SW 1271 (cell line): Measurements from ENCODE around the gene PTPRN2.
"Not testable (repeated sequence)": the region's sequence is repeated elsewhere in the genome, so short reads cannot be mapped to it uniquely, and the experiment has no call there.

Experiments
- DNase-seq, 2 experiments: peaks; one replicate each; lab custom pipeline; 2025; lab: John Stamatoyannopoulos, UW

PTPRN2 gene

DNA sequence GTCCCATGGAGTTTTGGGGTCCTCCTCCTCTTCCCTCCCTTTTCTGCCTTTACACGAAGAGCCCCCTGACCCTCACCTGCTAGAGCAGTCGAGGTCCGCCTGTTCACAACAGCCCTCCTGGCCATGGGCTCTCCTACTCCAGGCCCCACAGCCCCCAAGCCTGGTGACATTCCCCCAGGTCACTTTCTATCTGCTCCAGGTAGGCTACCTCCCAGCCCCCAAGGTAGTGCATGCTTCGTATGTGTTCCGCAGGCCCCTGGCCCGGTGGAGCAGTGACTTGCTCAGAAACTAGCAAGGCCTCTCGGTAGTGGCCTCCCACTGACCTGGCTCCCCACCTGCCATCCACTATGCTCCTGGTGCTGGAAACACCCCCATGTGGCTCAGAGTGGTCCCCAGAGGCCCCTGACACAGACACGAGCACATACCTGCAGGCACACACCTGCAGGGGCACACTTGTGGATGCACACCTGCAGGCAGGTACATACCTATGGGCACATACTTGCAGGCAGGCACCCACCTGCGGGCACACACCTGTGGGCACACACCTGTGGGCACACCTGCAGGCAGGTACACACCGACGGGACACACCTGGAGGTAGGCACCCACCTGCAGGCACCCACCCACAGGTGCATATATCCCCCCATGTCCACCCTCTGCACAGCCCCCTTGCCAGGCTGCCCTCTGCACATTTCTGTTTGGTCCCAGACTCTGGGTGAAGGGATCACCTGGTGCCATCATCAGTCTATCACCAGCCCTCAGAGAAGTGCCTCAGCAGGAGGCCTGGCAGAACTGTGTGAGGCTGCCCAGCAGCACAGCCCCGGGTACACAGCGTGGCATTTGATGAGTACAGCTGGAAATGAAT, 322.5 kb downstream of the PTPRN2 start:
- no peak for DNase-seq

DNA sequence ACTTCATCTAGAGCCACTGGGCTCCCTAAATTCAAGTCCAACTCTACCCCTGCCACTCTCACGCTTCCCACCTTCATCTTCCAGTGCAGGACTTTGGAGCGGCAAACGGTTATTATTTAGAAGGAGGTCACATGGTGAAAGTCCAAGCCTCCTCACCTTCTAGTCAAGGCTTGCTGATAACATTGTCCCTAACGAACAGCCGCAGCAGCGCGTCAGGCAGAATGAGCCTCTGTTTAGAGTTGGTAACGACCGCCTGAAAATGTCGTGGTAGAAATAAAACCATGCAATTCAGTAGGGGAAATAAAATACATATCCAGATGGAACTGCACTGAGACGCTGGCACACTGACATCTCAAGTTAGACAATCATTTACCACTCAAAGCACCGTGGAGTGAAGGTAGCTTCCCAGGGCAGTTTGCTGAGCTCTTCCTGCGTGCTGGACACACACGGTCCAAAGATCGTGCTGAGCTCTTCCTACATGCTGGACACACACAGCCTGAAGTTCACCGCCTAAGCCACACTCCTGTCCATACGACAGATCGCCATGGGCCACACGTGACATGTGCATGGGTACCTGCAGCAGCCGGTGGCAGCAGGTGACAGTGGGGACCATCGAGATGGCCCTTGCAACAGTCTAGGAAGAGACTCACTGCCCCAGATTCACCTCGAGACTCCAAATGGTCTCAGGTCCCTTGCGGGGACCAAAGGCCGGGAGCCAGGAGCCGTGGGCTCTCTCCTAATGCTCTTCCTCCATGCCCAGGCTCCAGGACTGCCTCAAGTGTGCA, 323.5 kb downstream of the PTPRN2 start:
- no peak for DNase-seq

DNA sequence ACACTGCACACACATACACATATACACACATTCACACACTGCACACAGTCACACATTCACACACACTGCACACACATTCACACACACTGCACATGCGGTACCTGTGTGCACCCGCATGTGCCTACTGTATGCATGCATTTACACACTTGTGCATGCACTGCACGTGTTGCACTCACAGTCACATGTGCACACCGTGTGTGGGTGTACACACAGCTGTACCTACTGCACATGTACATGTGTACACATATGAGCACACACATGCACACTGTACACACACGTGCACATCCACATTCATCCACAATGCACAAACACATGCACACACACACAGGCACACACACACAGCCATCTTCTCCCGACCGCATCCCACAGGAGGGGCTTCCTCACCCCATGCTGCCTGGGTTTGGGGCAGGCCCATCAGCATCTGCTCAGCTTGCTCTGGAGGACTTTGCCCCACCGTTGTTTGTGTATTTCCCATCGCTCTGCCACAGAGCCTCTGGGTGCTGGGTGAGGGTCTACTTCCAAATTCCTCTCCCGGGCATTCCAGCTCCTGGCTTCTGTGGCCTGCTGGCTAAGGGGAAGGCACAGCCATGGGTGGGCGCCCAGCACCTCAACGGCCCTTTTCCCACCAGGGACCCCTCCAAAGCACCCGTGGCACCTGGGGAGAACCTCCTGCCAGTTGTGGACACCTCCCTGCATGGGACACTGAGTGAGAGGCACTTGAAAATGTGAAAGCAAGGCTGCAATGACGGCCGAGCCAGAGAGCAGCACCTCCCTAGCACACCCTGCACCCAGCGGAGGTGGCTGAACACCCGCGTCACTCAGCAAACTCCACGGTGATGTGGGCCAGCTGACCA, 324.3 kb downstream of the PTPRN2 start:
- DNase-seq, result no peak

DNA sequence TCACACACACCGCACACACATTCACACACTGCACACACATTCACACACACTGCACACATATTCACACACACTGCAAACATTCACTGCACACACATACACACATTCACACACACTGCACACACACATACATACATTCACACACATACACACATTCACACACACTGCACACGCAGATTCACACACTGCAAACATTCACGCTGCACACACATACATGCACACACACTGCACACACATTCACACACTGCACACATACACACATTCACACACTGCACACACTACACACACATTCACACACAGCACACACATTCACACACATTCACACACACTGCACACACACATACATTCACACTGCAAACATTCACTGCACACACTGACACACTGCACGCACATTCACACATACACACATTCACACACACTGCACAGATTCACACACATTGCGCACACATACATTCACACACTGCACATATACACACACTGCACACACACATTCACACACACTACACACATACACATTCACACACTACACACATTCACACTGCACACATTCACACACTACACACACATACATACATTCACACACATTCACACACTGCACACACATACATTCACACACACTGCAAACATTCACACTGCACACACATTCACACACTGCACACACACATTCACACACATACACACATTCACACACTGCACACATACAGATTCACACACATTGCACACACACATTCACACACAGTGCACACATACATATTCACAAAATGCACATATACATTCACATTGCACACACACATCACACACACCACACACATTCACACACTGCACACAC, 325.1 kb downstream of the PTPRN2 start:
- DNase-seq, result no peak

DNA sequence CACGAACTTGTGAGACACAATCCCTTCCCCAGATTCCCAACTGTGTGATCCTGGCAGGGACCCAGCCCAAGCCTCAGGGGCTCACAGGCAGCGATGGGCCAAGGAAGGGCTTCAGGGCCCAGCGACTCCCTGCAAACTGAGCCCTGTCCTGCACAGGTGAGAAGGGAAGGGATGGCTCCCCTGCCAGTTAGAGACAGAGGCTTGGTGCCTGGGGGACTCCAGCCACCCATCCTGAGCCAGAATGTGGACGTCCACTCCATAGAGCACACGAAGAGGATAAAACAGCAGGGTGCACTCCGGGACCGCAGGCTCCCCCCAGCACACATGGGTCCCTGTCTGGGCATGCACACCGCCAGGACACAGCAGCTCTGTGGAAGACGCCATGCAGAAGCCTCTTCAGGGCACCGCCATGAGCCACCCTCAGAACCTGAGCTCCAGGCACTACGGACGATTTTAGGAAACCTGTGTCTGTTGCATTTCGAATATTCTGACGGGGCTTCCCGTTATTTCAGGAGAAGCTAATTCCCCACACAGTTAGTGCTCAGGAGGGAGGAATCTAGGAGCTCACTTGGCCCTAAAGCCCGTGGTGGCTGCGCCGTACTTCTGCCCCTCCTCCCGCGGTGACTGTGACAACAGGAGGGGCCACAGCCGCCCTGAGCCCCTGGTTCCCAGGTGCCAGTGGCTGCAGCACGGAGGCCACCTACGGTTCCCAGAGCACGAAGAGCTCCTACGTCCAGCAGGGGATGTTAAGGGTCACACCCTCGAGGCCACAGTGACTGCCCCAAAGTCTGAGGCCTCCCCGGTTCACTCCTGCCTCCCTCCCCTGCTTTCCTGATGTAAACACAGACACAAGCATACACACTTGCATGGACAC, 326.0 kb downstream of the PTPRN2 start:
- no peak for DNase-seq

DNA sequence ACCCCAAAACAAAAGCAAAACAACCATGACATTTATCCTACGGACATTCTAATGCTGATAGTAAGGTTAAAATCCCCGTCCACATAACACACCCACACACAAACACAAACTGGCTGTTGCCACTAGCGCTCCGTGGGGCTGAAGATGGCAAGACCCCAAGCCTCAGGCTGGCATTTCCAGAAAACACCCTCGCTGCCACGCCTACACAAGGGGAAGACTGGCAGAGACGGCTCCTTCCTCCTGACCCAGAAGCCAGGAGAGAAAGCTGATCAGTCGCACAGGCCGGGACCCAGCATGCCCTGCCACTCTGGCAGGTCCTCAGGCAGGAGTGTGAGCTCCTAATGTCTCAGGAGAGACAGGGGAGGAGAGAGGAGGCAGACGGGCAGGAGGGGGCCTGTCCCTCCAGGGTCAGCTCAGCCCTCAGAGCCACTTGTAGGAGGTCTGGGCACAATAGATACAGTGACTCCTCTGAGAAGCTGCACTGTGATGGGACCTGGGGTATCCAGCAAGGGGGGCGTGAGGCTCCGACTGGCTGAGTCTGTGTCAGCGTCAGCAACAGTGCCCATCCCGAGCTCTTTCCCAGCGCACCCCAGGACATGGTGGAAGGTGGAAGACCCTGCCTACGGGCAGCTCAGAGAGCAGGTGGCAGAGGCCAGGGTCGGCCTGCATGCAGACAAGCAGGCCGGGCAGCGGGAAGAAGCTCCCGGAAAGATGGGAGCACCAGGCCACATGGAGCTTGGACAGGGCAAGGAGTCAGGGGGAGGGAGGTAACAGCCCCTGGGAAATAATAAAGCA, 326.9 kb downstream of the PTPRN2 start:
- no peak for DNase-seq

DNA sequence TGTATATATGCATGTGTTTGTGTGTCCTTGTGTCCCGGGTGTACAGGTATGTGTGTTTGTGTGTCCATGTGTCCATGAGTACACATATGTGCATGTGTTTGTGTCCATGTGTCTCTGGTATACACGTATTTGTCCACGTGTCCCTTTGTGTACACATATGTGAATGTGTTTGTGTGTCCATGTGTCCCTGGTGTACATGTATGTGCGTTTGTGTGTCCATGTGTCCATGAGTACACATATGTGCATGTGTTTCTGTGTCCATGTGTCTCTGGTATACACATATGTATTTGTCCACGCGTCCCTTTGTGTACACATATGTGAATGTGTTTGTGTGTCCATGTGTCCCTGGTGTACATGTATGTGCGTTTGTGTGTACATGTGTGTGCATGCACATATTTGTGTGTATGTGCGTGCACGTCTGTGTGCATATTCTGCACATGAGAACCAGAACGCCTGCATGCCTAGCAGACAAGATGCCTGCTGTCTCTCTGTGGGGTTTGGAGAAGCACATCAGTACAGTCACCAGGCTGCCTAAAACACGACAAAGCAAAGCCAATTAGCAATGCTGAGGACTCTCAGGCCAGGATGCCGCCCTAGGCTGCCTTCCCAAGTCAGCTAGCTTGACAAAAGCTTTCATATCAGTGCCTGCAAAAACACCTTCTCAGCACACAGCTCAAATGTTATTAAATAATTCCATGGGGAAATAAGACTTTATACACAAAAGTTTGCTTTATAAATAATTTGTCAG, 327.8 kb downstream of the PTPRN2 start:
- DNase-seq, result no peak

DNA sequence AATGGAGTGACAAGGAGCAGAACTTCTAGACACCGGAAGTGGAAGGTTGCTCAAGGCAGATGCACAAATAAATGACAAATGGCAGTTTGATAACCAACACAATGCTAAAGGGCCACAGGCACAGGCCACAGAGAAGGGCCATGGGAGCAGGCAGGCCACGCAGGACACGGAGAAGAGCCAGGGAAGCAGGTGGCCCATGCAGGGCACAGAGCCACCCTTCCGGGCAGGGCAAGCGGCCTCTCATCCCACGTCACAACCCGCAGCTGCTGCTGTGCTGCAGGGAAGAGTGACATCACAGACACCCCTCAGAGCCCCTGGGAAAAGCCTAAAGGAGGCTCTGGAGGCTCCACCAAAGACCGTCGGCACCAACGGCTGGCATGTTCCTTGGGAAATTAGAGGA, 328.5 kb downstream of the PTPRN2 start:
- no peak for DNase-seq

DNA sequence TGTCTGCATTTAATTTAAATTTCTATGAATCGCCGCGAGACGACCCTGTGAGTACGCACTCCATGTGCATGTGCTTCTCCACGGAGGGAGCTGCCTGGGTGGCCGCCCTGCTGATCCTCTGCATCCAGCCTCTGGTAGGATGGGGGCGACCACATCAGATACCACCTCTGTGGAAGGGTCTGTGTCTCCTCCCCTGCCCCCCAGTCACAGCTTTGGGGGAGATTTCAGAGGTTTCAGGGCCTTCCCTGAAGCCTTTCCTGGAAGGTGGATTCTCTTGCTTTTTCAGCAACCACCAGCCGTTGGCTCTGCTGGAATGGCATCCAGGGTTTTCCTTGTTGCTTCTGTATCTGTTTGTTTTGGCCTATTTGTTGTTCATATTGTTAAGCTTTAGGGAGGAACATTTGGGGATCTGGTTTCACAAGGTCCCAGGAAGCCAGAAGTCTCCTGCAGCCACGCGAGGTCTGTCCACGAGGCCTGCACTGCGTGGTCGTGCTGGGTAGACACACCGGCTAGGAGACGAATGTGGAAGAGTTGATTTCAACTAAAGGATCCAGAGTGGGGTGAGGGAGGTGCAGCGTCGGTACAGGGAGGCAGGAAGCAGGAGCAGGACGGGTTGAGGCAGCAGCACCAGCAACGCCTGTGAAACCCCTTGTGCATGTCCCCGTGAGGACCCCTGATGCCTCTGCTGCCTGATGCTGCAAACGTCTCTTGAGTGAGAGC, 329.1 kb downstream of the PTPRN2 start:
- no peak for DNase-seq

DNA sequence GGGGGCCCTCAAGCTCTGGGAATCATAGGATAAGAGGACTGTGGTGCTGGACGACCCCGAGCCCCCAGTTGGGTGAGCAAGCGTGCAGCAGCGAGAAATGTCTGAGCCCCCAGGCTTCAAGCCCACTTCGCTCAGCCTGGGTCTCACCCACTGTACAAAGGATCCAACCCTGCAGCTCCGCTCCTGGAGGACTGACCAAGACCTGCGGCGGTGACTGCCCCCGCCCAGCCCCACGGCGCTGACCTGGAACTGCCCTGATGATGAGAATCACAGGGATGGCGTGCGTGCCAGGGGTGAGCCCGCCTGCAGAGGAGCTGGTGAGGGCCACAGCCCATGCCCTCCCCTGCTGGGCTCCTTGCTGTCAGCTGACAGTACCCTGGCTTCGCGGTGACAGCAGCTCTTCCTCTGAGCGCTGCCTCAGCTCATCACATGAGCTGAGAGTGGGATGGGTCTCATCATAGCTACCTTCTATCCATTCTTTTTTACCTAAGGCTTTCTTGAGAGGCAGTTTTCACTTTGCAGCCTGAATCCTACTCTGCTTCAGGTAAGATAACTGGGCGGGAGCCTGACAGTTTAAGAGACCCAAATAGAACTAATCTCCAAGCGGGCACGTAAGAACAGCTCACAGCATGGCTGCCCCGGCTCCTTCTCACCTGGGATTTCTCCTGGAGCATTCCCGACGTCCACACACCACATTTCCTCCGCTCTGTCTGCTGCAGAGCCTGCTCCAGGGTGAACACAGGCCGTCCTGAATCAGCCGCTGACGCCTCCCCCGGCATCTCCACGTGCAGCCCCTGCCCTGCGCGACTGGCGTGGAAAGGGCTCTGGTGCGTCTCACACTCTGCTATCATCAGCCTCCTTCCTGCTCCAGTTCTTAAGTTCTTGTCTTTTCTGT, 329.9 kb downstream of the PTPRN2 start:
- no peak for DNase-seq

DNA sequence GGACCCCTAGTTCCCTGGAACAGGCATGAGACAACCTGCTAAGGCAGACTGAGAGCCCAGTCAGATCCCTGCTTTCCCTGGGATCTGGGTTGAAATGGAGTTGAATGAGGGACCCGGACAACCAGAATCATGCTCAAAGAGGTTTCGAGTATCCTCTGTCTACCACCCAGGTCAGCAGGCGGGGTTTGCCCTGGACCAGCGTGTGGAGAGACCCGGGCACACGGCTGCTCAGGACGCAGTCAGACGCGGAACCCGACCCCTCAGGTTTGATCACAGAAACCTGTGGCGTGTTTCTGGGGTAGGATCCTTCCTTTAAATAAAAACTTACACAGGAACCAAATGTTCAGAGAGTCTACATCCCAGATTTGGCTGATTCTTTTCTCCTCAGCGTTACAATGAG, 330.6 kb downstream of the PTPRN2 start:
- DNase-seq, result no peak

DNA sequence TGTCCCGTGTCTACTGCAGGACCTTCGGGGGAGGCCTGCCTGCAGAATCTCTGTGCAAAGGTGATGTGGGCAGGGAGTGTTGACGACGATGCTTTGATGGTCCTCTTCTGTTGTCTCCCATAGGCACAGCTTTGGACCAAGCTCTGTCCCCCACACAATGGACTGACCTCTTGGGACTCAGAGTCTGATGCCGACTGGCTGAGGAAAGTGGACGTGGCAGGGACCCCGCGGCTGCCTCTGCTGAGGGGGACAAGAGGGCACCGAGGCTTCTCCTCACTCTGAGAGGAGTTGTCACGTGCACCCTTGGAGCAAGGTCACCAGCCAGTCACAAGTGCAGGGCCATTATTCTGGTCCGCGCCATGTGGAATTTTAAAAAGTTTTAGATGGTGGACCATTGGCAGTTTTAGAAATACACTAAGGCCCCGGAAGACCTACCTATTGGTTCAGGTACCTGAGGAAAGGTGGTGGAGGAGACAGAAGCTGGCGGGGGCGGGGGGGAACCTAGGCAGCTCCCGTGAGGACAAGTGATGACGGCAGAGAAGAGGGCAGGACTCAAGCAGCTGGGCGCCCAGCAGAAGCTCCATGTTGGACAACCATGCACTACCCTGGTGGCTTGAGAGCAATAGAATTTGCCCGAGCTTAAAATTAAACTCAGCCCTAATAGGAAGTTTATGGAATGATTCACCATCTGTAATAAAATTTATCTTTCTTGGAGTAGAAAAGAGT, 331.4 kb downstream of the PTPRN2 start:
- DNase-seq, result no peak

DNA sequence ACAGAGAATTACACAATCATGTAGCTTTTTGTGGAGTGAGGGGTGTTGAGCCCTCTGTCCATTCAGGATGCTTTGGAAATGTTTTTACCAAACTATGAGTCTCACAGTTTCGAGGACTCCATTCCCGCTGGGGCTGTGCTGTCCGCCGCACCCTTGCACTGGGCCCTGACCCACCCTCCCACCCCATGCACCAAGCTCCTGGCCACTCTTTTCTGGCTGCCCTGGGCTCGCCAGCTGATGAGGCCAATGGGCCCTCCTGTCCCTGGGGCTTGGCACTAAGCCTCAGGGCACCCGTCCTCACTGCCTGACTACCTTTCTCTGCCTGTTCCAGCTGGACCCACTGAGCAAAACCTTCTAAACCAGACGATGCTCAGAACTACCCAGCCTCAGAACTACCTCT, 332.1 kb downstream of the PTPRN2 start:
- no peak for DNase-seq

DNA sequence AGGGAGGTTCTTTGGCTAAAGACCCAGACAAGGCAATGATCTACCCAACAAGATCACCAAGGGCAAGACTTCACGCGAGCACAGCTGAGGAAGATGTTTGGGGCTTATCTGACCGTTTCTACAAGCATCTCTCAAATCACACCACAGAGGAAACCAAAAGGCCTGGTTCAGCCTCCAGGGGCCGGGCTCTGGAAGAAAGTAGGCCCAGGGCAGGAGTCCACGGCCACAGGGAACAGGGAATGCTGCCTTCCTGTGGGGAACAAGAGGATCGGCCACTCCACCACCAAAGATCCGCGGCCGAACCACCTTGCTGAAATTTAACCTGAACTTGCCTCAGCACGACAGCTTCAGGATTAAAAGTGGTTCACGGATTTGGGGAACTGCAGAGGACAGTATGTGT, 332.5 kb downstream of the PTPRN2 start:
- no peak for DNase-seq

DNA sequence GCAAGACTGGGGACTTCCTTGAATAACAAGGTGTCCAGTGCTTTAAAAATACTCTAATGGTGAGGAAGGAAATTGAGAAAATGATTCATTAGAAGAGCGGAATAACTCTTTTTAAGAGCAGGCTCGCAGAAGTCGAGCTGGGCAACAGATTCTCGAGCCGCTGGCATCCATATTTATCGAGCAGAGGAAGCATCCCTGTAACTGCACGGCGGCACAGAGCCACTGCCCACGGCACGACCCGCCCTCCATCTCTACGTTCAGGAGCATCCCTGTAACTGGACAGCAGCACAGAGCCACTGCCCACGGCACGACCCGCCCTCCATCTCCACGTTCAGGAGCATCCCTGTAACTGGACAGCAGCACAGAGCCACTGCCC, 334.0 kb downstream of the PTPRN2 start:
- DNase-seq, result not testable (repeated sequence)

DNA sequence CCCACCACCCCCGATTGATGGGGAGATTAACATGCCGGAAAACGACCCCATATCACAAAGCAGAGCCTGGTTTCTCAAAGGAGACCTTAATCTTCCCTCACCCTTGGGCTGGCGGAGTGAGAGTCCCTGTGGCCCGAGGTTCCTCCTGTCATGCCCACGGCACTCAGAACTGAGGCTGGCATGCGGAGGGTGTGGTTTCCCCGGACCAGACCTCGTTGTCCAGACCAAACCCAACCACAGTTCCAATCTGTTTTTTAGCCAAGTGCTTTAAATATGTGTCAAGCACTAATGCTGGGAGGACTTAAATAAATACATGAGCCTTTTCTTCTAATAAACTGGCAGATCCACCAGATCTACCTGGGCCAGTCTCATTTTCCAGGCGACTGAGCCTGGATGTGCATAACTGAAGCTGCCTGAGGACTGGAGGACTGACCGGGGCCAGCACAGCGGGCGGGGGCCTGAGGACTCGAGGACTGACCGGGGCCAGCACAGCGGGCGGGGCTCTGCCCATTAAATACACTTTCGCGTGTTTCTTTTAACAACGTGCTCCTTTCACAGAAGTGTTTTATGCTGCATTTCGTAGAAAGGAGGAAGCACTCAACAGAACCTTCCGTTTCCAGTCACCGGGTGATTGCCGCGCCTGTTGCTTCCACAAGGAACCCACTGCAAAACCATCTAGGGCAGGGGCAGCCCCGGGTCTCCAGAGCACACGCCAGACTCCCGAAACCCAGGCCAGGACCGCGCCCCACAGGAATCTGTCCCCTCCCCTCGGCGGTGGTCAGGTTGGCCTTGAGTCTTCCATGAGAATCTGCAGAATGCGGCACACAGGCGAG, 334.6 kb downstream of the PTPRN2 start:
- no peak for DNase-seq
